ENCODE measurements around the gene KNSTRN.

Gene KNSTRN

DNA sequence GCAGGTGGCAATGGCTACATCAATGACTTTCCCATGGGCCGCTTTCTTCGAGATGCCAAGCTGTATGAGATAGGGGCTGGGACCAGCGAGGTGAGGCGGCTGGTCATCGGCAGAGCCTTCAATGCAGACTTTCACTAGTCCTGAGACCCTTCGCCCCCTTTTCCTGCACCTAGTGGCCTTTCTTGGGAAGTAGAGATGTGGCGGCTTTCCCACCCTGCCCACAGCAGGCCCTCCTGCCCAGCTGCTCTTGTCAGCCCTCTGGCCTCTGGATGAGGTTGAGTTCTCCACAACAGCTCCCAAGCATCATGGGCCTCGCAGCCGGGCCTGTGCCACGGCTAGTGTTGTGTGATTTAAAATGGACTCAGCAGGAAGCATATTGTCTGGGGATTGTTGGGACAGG, 35.6 kb downstream of the KNSTRN start:
- DNase-seq (ENCODE audit: extremely low read depth, low read depth), result no peak

DNA sequence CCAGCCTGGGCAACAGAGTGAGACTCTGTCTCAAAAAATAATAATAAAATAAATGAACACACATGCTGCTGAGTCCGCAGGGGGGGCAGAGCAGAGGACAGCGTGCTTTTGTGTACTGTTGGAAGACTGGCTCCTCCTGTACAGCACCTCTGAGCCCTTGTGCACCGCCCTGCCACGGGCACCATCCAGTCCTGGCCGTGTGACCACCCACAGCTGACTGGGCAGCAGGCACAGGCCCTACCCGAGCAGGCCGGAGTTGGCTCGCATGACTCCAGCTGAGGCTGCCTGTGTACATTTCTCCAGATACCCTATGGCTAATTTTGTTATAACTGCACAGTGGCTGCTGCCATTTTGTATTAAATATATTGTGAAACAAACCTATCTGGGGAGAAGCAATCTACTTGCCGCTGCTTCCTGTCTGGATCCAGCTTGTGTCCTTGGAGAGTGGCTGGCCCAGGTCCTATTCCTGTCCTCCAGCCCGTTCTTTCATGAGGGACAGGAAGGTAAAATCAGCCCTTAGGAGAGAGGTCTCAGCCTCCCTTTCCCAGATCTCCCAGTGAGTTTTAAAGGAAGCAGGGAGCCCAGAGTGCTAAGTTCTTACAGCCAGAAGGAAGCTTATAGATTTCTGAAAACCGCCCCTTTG, 37.7 kb downstream of the KNSTRN start:
- DNase-seq (ENCODE audit: extremely low read depth, low read depth), result no peak
- no peak for TF ChIP-seq CTCF (IDR thresholded peaks at IDR 0.05; ENCODE audit: low read depth, low read length)

More for the DNA sequence above, 35.6 kb downstream of the KNSTRN start:
- TF ChIP-seq CTCF (IDR thresholded peaks at IDR 0.05; ENCODE audit: low read depth, low read length), result no peak

- no peak for TF ChIP-seq CTCF (IDR thresholded peaks at IDR 0.05; ENCODE audit: low read depth, low read length)
- DNase-seq (ENCODE audit: extremely low read depth, low read depth), result no peak
Observed at GRCh38 chr15:40420793-40421192, 38.3 kb downstream of the KNSTRN start.

- DNase-seq (ENCODE audit: extremely low read depth, low read depth), result no peak
- TF ChIP-seq CTCF (IDR thresholded peaks at IDR 0.05; ENCODE audit: low read depth, low read length), result peak; percentile 95
Observed at GRCh38 chr15:40421246-40422157, 39.0 kb downstream of the KNSTRN start.

- no peak for DNase-seq (ENCODE audit: extremely low read depth, low read depth)
- TF ChIP-seq CTCF (IDR thresholded peaks at IDR 0.05; ENCODE audit: low read depth, low read length), result no peak
Observed at GRCh38 chr15:40424483-40425115, 42.1 kb downstream of the KNSTRN start.

GRCh38 chr15:40425681-40426080, 43.2 kb downstream of the KNSTRN start:
- TF ChIP-seq CTCF (IDR thresholded peaks at IDR 0.05; ENCODE audit: low read depth, low read length), result no peak
- DNase-seq (ENCODE audit: extremely low read depth, low read depth), result no peak

GRCh38 chr15:40427188-40427587, 44.7 kb downstream of the KNSTRN start:
- TF ChIP-seq CTCF (IDR thresholded peaks at IDR 0.05; ENCODE audit: low read depth, low read length), result no peak
- no peak for DNase-seq (ENCODE audit: extremely low read depth, low read depth)
